Hepatocyte (in vitro differentiated cells): ENCODE data around the gene PERP.
"Not testable (repeated sequence)": the region's sequence is repeated elsewhere in the genome, so short reads cannot be mapped to it uniquely, and the experiment has no call there.

ENCODE experiments used
- EZH2 ChIP-seq: fragments of 200-600 bp; sonication (generic); IDR thresholded peaks from 2 replicates; pipeline ENCODE4 v1.6.1; 2016; ENCODE audit warnings: antibody characterized with exemption, mild to moderate bottlenecking, borderline replicate concordance
- TF ChIP-seq, protein P1 (sequence below): fragments of 200-600 bp; sonication (generic); IDR thresholded peaks from 2 replicates; pipeline ENCODE4 v1.5.1; 2016; ENCODE audit warnings: antibody characterized with exemption, mild to moderate bottlenecking; ENCODE audit not compliant: poor library complexity

DNA sequence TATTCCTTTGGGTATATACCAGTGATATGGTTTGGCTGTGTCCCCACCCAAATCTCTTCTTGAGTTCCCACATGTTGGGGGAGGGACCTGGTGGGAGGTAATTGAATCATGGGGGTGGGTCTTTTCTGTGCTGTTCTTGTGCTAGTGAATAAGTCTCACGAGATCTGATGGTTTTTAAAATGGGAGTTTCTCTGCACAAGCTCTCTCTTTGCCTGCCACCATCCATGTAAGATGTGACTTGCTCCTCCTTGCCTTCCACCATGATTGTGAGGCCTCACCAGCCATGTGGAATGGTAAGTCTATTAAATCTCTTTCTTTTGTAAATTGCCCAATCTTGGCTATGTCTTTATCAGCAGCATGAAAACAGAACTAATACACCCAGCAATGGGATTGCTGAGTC lies 12.0 kb upstream of the PERP start:
- TF ChIP-seq, protein P1, sequence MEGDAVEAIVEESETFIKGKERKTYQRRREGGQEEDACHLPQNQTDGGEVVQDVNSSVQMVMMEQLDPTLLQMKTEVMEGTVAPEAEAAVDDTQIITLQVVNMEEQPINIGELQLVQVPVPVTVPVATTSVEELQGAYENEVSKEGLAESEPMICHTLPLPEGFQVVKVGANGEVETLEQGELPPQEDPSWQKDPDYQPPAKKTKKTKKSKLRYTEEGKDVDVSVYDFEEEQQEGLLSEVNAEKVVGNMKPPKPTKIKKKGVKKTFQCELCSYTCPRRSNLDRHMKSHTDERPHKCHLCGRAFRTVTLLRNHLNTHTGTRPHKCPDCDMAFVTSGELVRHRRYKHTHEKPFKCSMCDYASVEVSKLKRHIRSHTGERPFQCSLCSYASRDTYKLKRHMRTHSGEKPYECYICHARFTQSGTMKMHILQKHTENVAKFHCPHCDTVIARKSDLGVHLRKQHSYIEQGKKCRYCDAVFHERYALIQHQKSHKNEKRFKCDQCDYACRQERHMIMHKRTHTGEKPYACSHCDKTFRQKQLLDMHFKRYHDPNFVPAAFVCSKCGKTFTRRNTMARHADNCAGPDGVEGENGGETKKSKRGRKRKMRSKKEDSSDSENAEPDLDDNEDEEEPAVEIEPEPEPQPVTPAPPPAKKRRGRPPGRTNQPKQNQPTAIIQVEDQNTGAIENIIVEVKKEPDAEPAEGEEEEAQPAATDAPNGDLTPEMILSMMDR, result not testable (repeated sequence)
- not testable (repeated sequence) for TF ChIP-seq EZH2
